Measurements from ENCODE around the gene MTAP. TPM values are rescaled to one million over a fixed set of nuclear protein-coding genes. Genes with fewer than 3 reads are reported as not detected.

The MTAP gene
- total and polyA plus RNA-seq, 2 of the 13 experiments (the other 11 are each of a cell fraction or from before 2014, with no cell fraction given) = 16.7 to 51.2 TPM

GRCh38 chr9:21802418-21803000, at the start of gene MTAP (continued):
- TF ChIP-seq ZBTB34 (CRISPR knock-in tag; IDR thresholded peaks at IDR 0.05) = no peak
- TF ChIP-seq ADNP (CRISPR knock-in tag; IDR thresholded peaks at IDR 0.05) = no peak
- peak; percentile 79; the same call in 1 of the 2 replicates for TF ChIP-seq PRMT3 (CRISPR knock-in tag; IDR thresholded peaks at IDR 0.05; ENCODE audit: borderline replicate concordance, low read depth)
- no peak for TF ChIP-seq ZNF850 (CRISPR knock-in tag; conservative IDR thresholded peaks at IDR 0.05)
- TF ChIP-seq POLR2A (IDR thresholded peaks at IDR 0.05; ENCODE audit: insufficient read depth in 1 of 2, low read depth in 2 of 2, low read length in 2 of 2) = peak; percentile 93 to 99
- peak; percentile 71 for TF ChIP-seq ZSCAN21 (CRISPR knock-in tag; IDR thresholded peaks at IDR 0.05; ENCODE audit: borderline replicate concordance)
- TF ChIP-seq ZNF234 (CRISPR knock-in tag; conservative IDR thresholded peaks at IDR 0.05) = no peak; the same call in 1 of the 2 replicates
- peak; percentile 79 for TF ChIP-seq SP4 (CRISPR knock-in tag; IDR thresholded peaks at IDR 0.05)
- peak; percentile 65 for TF ChIP-seq ZNF768 (CRISPR knock-in tag; IDR thresholded peaks at IDR 0.05)
- TF ChIP-seq CBX5 (CRISPR knock-in tag; IDR thresholded peaks at IDR 0.05; ENCODE audit: borderline replicate concordance) = no peak; the same call in 1 of the 2 replicates
- TF ChIP-seq ZNF775 (CRISPR knock-in tag; IDR thresholded peaks at IDR 0.05; ENCODE audit: borderline replicate concordance) = no peak
- TF ChIP-seq, protein P1, sequence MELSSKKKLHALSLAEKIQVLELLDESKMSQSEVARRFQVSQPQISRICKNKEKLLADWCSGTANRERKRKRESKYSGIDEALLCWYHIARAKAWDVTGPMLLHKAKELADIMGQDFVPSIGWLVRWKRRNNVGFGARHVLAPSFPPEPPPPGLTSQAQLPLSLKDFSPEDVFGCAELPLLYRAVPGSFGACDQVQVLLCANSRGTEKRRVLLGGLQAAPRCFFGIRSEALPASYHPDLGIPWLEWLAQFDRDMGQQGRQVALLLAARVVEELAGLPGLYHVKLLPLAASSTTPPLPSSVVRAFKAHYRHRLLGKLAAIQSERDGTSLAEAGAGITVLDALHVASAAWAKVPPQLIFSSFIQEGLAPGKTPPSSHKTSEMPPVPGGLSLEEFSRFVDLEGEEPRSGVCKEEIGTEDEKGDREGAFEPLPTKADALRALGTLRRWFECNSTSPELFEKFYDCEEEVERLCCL (CRISPR knock-in tag; IDR thresholded peaks at IDR 0.05; ENCODE audit: borderline replicate concordance) = no peak; the same call in 1 of the 2 replicates
- TF ChIP-seq ZNF556 (CRISPR knock-in tag; IDR thresholded peaks at IDR 0.05; ENCODE audit: borderline replicate concordance) = no peak; the same call in 1 of the 2 replicates
- TF ChIP-seq, protein P2, sequence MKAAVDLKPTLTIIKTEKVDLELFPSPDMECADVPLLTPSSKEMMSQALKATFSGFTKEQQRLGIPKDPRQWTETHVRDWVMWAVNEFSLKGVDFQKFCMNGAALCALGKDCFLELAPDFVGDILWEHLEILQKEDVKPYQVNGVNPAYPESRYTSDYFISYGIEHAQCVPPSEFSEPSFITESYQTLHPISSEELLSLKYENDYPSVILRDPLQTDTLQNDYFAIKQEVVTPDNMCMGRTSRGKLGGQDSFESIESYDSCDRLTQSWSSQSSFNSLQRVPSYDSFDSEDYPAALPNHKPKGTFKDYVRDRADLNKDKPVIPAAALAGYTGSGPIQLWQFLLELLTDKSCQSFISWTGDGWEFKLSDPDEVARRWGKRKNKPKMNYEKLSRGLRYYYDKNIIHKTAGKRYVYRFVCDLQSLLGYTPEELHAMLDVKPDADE (CRISPR knock-in tag; IDR thresholded peaks at IDR 0.05) = no peak
- peak; percentile 60; the same call in 1 of the 2 replicates for TF ChIP-seq SAP130 (CRISPR knock-in tag; IDR thresholded peaks at IDR 0.05; ENCODE audit: low read depth)
- TF ChIP-seq ZNF292 (CRISPR knock-in tag; IDR thresholded peaks at IDR 0.05; ENCODE audit: borderline replicate concordance, low read depth) = no peak
- TF ChIP-seq, protein P3, sequence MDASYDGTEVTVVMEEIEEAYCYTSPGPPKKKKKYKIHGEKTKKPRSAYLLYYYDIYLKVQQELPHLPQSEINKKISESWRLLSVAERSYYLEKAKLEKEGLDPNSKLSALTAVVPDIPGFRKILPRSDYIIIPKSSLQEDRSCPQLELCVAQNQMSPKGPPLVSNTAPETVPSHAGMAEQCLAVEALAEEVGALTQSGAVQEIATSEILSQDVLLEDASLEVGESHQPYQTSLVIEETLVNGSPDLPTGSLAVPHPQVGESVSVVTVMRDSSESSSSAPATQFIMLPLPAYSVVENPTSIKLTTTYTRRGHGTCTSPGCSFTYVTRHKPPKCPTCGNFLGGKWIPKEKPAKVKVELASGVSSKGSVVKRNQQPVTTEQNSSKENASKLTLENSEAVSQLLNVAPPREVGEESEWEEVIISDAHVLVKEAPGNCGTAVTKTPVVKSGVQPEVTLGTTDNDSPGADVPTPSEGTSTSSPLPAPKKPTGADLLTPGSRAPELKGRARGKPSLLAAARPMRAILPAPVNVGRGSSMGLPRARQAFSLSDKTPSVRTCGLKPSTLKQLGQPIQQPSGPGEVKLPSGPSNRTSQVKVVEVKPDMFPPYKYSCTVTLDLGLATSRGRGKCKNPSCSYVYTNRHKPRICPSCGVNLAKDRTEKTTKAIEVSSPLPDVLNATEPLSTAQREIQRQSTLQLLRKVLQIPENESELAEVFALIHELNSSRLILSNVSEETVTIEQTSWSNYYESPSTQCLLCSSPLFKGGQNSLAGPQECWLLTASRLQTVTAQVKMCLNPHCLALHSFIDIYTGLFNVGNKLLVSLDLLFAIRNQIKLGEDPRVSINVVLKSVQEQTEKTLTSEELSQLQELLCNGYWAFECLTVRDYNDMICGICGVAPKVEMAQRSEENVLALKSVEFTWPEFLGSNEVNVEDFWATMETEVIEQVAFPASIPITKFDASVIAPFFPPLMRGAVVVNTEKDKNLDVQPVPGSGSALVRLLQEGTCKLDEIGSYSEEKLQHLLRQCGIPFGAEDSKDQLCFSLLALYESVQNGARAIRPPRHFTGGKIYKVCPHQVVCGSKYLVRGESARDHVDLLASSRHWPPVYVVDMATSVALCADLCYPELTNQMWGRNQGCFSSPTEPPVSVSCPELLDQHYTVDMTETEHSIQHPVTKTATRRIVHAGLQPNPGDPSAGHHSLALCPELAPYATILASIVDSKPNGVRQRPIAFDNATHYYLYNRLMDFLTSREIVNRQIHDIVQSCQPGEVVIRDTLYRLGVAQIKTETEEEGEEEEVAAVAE (CRISPR knock-in tag; IDR thresholded peaks at IDR 0.05; ENCODE audit: borderline replicate concordance) = no peak
- TF ChIP-seq HNRNPH1 (optimal IDR thresholded peaks at IDR 0.05; ENCODE audit: low read depth, low read length) = no peak
- TF ChIP-seq, protein P4, sequence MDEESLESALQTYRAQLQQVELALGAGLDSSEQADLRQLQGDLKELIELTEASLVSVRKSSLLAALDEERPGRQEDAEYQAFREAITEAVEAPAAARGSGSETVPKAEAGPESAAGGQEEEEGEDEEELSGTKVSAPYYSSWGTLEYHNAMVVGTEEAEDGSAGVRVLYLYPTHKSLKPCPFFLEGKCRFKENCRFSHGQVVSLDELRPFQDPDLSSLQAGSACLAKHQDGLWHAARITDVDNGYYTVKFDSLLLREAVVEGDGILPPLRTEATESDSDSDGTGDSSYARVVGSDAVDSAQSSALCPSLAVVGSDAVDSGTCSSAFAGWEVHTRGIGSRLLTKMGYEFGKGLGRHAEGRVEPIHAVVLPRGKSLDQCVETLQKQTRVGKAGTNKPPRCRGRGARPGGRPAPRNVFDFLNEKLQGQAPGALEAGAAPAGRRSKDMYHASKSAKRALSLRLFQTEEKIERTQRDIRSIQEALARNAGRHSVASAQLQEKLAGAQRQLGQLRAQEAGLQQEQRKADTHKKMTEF (CRISPR knock-in tag; IDR thresholded peaks at IDR 0.05) = peak; percentile 27; the same call in 1 of the 2 replicates
